ENCODE measurements around the gene ROR1. TPM values are rescaled to one million over a fixed set of nuclear protein-coding genes. Genes with fewer than 3 reads are reported as not detected.

The ROR1 gene
- total RNA-seq = 2.5 and 3.4 TPM in 2 replicates

DNA sequence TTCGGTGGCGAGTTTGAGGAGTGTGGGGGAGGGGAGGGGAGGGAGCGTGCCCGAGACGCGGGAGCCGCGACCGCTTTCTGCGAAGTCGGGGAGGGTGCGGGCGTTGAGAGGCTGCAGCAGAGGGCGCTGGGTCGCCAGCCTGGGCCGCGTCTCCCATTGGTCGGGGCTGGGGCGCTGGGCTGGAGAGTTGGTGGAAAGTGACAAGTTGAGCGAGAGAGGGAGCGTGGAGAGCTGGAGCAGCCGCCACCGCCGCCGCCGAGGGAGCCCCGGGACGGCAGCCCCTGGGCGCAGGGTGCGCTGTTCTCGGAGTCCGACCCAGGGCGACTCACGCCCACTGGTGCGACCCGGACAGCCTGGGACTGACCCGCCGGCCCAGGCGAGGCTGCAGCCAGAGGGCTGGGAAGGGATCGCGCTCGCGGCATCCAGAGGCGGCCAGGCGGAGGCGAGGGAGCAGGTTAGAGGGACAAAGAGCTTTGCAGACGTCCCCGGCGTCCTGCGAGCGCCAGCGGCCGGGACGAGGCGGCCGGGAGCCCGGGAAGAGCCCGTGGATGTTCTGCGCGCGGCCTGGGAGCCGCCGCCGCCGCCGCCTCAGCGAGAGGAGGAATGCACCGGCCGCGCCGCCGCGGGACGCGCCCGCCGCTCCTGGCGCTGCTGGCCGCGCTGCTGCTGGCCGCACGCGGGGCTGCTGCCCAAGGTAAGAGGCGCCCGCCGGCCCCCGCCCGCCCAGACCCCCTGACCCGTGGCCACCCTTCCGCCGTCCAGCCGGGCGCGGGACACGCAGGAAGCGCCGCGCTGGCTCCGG lies at the start of gene ROR1:
Gene ROR1, plus strand, starts transcription at position 203 of the 802 bp plus-strand sequence.

GRCh38 chr1:64203420-64203819 lies 429.6 kb downstream of the ROR1 start, which contains the start of gene UBE2U:
TSS of gene UBE2U (plus strand) at chr1:64203623. CDS start at chr1:64204051, 428 bp downstream.

Other genes with a start within 250 kb of the ROR1 start
- 68.3 and 109 TPM in 2 replicates for gene PGM1, start 180.6 kb upstream of the ROR1 start, total RNA-seq